Prostate gland (tissue), 2 donors: Measurements from ENCODE around the gene ITGA8. TPM values are rescaled to one million over a fixed set of nuclear protein-coding genes. Genes with fewer than 3 reads are reported as not detected.

Source experiments
- DNase-seq: peaks from one replicate; pipeline ENCODE4 v3.0.0-alpha.2; 2019; ENCODE audit warnings: low spot score
- H3K27ac ChIP-seq, 2 donors: fragments of 200-600 bp; sonication (generic); 2 replicates each; pipeline ENCODE4 v1.5.1; 2017 to 2019
- H3K27me3 ChIP-seq: fragments of 200-600 bp; sonication (generic); replicated peaks from 2 replicates; pipeline ENCODE4 v1.5.1; 2019; ENCODE audit not compliant: insufficient read depth
- H3K36me3 ChIP-seq, 2 donors: fragments of 200-600 bp; sonication (generic); 1 replicate in 1 of 2; 2 replicates in 1 of 2; pipeline versions ENCODE4 v1.5.1 to v1.8.1; 2017 to 2019
- H3K4me1 ChIP-seq: fragments of 200-600 bp; sonication (generic); replicated peaks from 2 replicates; pipeline ENCODE4 v1.5.1; 2019
- H3K4me3 ChIP-seq, 2 donors: fragments of 200-600 bp; sonication (generic); 2 replicates each; pipeline ENCODE4 v1.5.1; 2017 to 2019
- H3K9me3 ChIP-seq: fragments of 200-600 bp; sonication (generic); 2 replicates; pipeline ENCODE4 v1.5.1; 2017
- POLR2A ChIP-seq: fragments of 450-650 bp; IDR thresholded peaks from one replicate; pipeline ENCODE4 v1.6.1; 2016; ENCODE audit warnings: antibody characterized with exemption, mild to moderate bottlenecking
- POLR2AphosphoS5 ChIP-seq: sonication (generic); formaldehyde crosslinking; IDR thresholded peaks from one replicate; pipeline ENCODE4 v1.6.1; 2017; ENCODE audit warnings: antibody characterized with exemption
- WGBS: methylation state at CpG from one replicate; pipeline ENCODE4 v1.1.5; 2018; 5-methylcytosine and 5-hydroxymethylcytosine counted together
- intact Hi-C: fragments of 100-400 bp; cut with DNase I; formaldehyde crosslinking; loops from one replicate; pipeline ENCODE4 v1.14.2; 2022
- total RNA-seq, 2 donors: library from RNA; depleted of rRNA; stranded (reverse); fragments of >200 nt; gene quantifications; one replicate each; pipeline ENCODE4 v1.1.0, GENCODE V29; 2016
- TF ChIP-seq, protein P1 (sequence below), 4 experiments: fragments of 200-600 bp in 2 of 4; fragments of 450-650 bp in 2 of 4; sonication (generic) in 2 of 4; IDR thresholded peaks; 1 replicate in 3 of 4; 2 replicates in 1 of 4; pipeline ENCODE4 v1.5.1; 2016 to 2019; ENCODE audit warnings: antibody characterized with exemption in 4 of 4, mild to moderate bottlenecking in 2 of 4, moderate library complexity in 2 of 4

Gene ITGA8
- total RNA-seq, 2 donors from 2014 or later, result 10.3 to 11.2 TPM

DNA sequence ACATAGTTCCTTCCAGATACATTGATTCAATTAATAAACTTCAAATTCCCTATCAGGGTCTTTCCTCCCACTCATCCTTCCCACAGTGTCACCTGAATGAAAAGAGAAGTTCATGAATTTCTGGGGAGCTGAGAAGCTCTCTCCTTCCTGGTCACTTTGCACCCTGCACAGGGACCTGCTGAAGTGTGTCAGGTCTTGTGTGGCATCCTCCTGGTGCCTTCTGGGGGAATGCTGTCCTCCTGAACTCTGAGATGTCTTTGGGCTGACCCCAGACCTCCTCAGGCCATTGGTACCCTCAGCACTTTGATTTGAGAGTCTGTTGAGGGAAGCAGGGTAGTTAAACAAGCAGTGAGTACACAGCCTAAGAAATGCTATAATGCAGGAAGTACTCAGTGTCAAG, 39.5 kb upstream of the ITGA8 start:
- no peak for DNase-seq
- Histone ChIP-seq H3K9me3 (no peaks in the 10 kb centered on the region), H3K4me1 (no peaks in the 10 kb centered on the region), H3K27ac (no peak overlapping the region), H3K27me3 (no peaks in the 10 kb centered on the region), H3K36me3 (no peaks in the 10 kb centered on the region), H3K4me3 (no peak overlapping the region)
- TF ChIP-seq POLR2A (no peak), POLR2AphosphoS5 (no peak)
- TF ChIP-seq, protein P1, sequence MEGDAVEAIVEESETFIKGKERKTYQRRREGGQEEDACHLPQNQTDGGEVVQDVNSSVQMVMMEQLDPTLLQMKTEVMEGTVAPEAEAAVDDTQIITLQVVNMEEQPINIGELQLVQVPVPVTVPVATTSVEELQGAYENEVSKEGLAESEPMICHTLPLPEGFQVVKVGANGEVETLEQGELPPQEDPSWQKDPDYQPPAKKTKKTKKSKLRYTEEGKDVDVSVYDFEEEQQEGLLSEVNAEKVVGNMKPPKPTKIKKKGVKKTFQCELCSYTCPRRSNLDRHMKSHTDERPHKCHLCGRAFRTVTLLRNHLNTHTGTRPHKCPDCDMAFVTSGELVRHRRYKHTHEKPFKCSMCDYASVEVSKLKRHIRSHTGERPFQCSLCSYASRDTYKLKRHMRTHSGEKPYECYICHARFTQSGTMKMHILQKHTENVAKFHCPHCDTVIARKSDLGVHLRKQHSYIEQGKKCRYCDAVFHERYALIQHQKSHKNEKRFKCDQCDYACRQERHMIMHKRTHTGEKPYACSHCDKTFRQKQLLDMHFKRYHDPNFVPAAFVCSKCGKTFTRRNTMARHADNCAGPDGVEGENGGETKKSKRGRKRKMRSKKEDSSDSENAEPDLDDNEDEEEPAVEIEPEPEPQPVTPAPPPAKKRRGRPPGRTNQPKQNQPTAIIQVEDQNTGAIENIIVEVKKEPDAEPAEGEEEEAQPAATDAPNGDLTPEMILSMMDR (IDR thresholded peaks at IDR 0.05), result no peak
- intact Hi-C loops, result no loop called here

DNA sequence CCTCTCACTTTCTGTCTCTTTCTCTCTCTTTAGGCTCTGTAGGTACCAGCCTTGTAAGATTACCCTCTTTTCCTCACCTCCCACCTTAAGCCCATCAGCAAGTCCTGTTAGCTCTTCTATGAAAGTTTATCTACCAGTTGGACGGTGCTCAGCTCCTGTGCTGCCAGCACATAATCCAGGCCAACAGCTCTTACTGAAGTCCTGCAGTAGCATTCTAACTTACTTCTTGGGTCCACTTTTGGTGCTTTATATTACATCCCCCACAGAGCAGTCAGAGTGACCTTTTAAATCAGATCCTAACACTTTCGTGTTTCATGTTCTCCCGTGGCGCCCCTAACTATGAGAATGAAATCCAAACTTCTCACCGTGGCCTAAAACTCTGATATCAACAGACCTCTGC, 38.9 kb upstream of the ITGA8 start:
- Histone ChIP-seq H3K27me3 (no peaks in the 10 kb centered on the region), H3K4me1 (no peaks in the 10 kb centered on the region), H3K9me3 (no peaks in the 10 kb centered on the region), H3K4me3 (no peak overlapping the region), H3K27ac (no peak overlapping the region), H3K36me3 (no peaks in the 10 kb centered on the region)
- TF ChIP-seq POLR2AphosphoS5 (no peak), POLR2A (no peak)
- TF ChIP-seq, protein P1 (IDR thresholded peaks at IDR 0.05), result no peak
- intact Hi-C loops, result no loop called here
- DNase-seq, result no peak
- 75% methylated on average over 5 of the region's 5 CpGs for WGBS

DNA sequence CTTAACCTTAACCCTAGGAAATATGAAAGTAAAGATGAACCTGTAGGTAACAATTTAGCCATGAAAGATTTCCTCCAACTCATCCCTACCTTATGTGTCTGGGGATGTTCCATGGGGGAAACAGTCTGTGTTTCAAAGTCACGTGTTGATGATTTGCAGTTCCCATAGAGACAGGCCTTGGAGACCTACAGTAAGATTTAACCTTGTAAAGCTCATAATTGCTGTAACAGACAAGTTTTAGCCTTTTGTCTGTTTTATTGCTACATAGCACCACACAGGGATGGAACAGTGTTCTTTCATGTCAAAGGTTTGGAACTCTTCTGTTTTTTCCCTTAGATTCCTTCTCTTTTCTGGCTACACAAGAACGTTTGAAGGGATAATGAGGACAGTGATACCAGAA, 35.2 kb upstream of the ITGA8 start:
- no peaks in the 10 kb centered on the region for H3K27me3 ChIP-seq
- DNase-seq, result no peak
- H3K27ac ChIP-seq, result no peak overlapping the region
- H3K4me3 ChIP-seq, result no peak overlapping the region
- H3K4me1 ChIP-seq, result no peaks in the 10 kb centered on the region
- H3K36me3 ChIP-seq, result no peaks in the 10 kb centered on the region
- 16% methylated on average over 2 of the region's 2 CpGs for WGBS
- no peak for TF ChIP-seq POLR2A
- TF ChIP-seq POLR2AphosphoS5, result no peak
- TF ChIP-seq, protein P1 (IDR thresholded peaks at IDR 0.05), result no peak
- intact Hi-C loops, result no loop called here
- no peaks in the 10 kb centered on the region for H3K9me3 ChIP-seq

DNA sequence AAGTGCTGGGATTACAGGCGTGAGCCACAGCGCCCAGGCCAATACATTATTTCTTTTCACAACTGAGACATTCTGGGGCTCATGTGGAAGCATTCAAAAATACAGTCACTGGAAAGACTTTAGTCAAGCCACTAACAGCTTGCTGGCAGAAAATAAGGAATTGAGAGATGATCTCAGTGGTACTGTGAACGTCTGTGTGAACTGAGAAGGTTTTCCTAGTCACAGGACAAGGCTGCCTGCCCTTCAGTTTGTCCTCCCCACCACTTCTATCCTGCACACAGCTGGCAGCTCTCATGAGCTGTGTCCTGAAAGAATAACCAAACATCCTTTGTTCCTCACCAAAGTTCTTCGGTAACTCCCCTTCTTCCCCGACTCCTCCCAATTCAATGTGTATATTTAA, 31.3 kb upstream of the ITGA8 start:
- Histone ChIP-seq H3K4me3 (no peak overlapping the region), H3K9me3 (no peaks in the 10 kb centered on the region), H3K27me3 (no peaks in the 10 kb centered on the region), H3K27ac (no peak overlapping the region), H3K36me3 (no peaks in the 10 kb centered on the region), H3K4me1 (no peaks in the 10 kb centered on the region)
- DNase-seq, result no peak
- WGBS, result 80% methylated on average over 5 of the region's 5 CpGs
- intact Hi-C loops, result no loop called here
- no peak for TF ChIP-seq POLR2A
- TF ChIP-seq POLR2AphosphoS5, result no peak
- TF ChIP-seq, protein P1 (IDR thresholded peaks at IDR 0.05), result no peak

DNA sequence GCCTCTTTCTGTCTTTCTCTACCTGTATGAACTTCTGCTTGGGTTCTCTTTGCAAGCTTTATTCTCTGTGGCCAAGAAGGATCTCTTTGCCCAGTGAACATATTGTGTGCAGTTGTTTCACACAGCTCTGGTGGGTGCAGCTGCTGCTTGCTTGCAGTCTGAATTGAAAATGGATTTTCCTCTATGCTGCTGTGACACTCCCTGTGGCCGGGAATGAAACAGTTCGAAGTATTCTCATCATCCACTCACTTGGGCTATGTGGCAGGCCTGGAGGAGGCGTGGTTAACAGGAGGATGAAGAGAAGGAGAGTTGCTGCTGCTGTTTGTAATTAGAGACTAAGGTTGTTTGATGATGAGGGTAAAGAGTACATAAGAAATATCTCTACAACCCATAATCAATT, 28.4 kb upstream of the ITGA8 start:
- Histone ChIP-seq H3K4me3 (no peak overlapping the region), H3K9me3 (no peaks in the 10 kb centered on the region), H3K27me3 (no peaks in the 10 kb centered on the region), H3K4me1 (no peaks in the 10 kb centered on the region), H3K36me3 (no peaks in the 10 kb centered on the region), H3K27ac (no peak overlapping the region)
- TF ChIP-seq POLR2A, result no peak
- no peak for TF ChIP-seq POLR2AphosphoS5
- 80% methylated on average over 3 of the region's 3 CpGs for WGBS
- intact Hi-C loops, result no loop called here
- no peak for DNase-seq

DNA sequence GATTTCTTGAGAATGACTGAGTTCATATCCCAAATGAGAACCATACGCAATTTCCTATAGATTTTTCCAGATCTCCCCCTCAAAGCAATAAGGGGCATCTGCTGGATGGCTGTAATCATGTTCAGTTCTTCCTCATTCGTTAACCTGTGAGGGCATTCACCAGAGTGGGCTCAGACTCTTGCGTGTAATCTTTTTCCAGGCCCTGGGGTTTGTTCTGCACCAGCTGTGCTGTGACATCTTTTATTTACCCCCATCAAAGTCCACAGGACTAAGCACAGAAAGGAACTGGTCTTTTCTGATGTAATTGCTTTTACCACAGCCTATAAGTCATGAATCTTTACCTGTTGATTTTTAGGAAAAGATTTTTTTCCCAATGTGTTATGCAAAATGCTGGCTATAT, 27.9 kb upstream of the ITGA8 start:
- 80% methylated on average over 3 of the region's 3 CpGs for WGBS
- no peaks in the 10 kb centered on the region for H3K27me3 ChIP-seq
- H3K9me3 ChIP-seq, result no peaks in the 10 kb centered on the region
- H3K4me3 ChIP-seq, result no peak overlapping the region
- no peaks in the 10 kb centered on the region for H3K36me3 ChIP-seq
- intact Hi-C loops, result no loop called here
- no peak overlapping the region for H3K27ac ChIP-seq
- TF ChIP-seq, protein P1 (IDR thresholded peaks at IDR 0.05), result no peak
- TF ChIP-seq POLR2AphosphoS5 (no peak), POLR2A (no peak)
- no peak for DNase-seq
- no peaks in the 10 kb centered on the region for H3K4me1 ChIP-seq
